A673 (cell line): Measurements from ENCODE around the gene NR5A1.

Source experiments
- CTCF ChIP-seq: fragments of 300-800, 200-600 bp; sonication (generic); conservative IDR thresholded peaks from 2 replicates; pipeline ENCODE4 v1.5.1; 2017; ENCODE audit warnings: low read depth, mild to moderate bottlenecking, antibody characterized with exemption, low read length, moderate library complexity, mixed read lengths
- EZH2 ChIP-seq: fragments of 200-600 bp; sonication (generic); IDR thresholded peaks from 2 replicates; pipeline ENCODE4 v1.6.1; 2017; ENCODE audit warnings: borderline replicate concordance, low read depth, mild to moderate bottlenecking, mixed read lengths, antibody characterized with exemption, low read length; ENCODE audit not compliant: poor library complexity, severe bottlenecking

- TF ChIP-seq CTCF (no peak), EZH2 (no peak)
Measured at GRCh38 chr9:124491049-124491975, 15.9 kb downstream of the NR5A1 start.
